ENCODE measurements around the gene LRRC4C.

Gene LRRC4C

GRCh38 chr11:40958707-40959106 lies 500.7 kb downstream of the LRRC4C start:
- Histone ChIP-seq H3K4me2 (ENCODE audit: insufficient read depth, low read length) (no peak overlapping the region), H3K4me1 (ENCODE audit: insufficient read depth, low read length) (no peaks in the 10 kb centered on the region), H3K4me3 (ENCODE audit: low read depth in 1 of 2, low read length in 2 of 2) (no peak overlapping the region), H3K36me3 (ENCODE audit: insufficient read depth, low read length) (no peaks in the 10 kb centered on the region), H3K79me2 (ENCODE audit: insufficient read depth, low read length) (no peaks in the 10 kb centered on the region), H3K9me3 (ENCODE audit: insufficient read depth, low read length, severe bottlenecking) (no peaks in the 10 kb centered on the region), H3K9ac (ENCODE audit: low read depth, low read length) (no peak overlapping the region), H4K20me1 (ENCODE audit: insufficient read depth, low read length) (no peaks in the 10 kb centered on the region), H2AFZ (ENCODE audit: low read depth, low read length) (no peak overlapping the region), H3K27me3 (ENCODE audit: insufficient read depth, low read length, poor library complexity) (no peaks in the 10 kb centered on the region), H3K27ac (ENCODE audit: low read length) (no peak overlapping the region)
- no peak for ATAC-seq (ENCODE audit: insufficient read depth, low read depth)
- DNase-seq, result no peak
- no peak for TF ChIP-seq EZH2 (IDR thresholded peaks at IDR 0.05; ENCODE audit: borderline replicate concordance, low read depth, low read length, severe bottlenecking)

- no peak overlapping the region for H3K4me3 ChIP-seq (ENCODE audit: low read depth in 1 of 2, low read length in 2 of 2)
- H3K9me3 ChIP-seq (ENCODE audit: insufficient read depth, low read length, severe bottlenecking), result no peaks in the 10 kb centered on the region
- H3K4me1 ChIP-seq (ENCODE audit: insufficient read depth, low read length), result no peaks in the 10 kb centered on the region
- no peaks in the 10 kb centered on the region for H3K79me2 ChIP-seq (ENCODE audit: insufficient read depth, low read length)
- no peak for TF ChIP-seq EZH2 (IDR thresholded peaks at IDR 0.05; ENCODE audit: borderline replicate concordance, low read depth, low read length, severe bottlenecking)
- TF ChIP-seq, protein P1, sequence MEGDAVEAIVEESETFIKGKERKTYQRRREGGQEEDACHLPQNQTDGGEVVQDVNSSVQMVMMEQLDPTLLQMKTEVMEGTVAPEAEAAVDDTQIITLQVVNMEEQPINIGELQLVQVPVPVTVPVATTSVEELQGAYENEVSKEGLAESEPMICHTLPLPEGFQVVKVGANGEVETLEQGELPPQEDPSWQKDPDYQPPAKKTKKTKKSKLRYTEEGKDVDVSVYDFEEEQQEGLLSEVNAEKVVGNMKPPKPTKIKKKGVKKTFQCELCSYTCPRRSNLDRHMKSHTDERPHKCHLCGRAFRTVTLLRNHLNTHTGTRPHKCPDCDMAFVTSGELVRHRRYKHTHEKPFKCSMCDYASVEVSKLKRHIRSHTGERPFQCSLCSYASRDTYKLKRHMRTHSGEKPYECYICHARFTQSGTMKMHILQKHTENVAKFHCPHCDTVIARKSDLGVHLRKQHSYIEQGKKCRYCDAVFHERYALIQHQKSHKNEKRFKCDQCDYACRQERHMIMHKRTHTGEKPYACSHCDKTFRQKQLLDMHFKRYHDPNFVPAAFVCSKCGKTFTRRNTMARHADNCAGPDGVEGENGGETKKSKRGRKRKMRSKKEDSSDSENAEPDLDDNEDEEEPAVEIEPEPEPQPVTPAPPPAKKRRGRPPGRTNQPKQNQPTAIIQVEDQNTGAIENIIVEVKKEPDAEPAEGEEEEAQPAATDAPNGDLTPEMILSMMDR (IDR thresholded peaks at IDR 0.05; ENCODE audit: borderline replicate concordance, extremely low read depth, low read length, poor library complexity, severe bottlenecking), result no peak
- no peaks in the 10 kb centered on the region for H3K36me3 ChIP-seq (ENCODE audit: insufficient read depth, low read length)
- H4K20me1 ChIP-seq (ENCODE audit: insufficient read depth, low read length), result no peaks in the 10 kb centered on the region
- no peak for DNase-seq
- no peak overlapping the region for H2AFZ ChIP-seq (ENCODE audit: low read depth, low read length)
- no peak overlapping the region for H3K9ac ChIP-seq (ENCODE audit: low read depth, low read length)
- H3K4me2 ChIP-seq (ENCODE audit: insufficient read depth, low read length), result no peak overlapping the region
- no peaks in the 10 kb centered on the region for H3K27me3 ChIP-seq (ENCODE audit: insufficient read depth, low read length, poor library complexity)
- H3K27ac ChIP-seq (ENCODE audit: low read length), result no peak overlapping the region
- no peak for ATAC-seq (ENCODE audit: insufficient read depth, low read depth)
Observed at GRCh38 chr11:40952479-40952878, 507.0 kb downstream of the LRRC4C start.

DNA sequence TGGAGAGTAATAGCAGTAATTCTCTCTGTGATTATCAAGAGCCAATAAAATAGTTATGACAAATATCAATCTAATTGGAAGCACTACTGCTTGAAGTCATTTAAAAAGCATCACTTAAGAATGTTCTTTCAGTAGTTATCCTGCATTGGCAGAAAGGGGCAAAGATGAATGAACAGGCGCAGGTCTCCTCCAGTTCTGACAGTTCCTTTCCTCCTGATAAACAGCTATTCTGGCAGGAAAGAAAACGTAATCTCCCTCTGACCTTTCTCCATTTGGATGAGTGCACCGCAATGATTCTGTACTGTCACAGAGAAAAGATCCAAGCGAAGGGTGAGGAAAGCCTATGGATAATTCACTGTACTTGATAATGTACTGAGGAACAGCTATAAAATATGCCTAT lies 521.5 kb downstream of the LRRC4C start:
- no peak for DNase-seq
- Histone ChIP-seq H3K4me2 (ENCODE audit: insufficient read depth, low read length) (no peak overlapping the region), H3K79me2 (ENCODE audit: insufficient read depth, low read length) (no peaks in the 10 kb centered on the region), H3K27ac (ENCODE audit: low read length) (no peak overlapping the region), H3K9me3 (ENCODE audit: insufficient read depth, low read length, severe bottlenecking) (no peaks in the 10 kb centered on the region), H3K9ac (ENCODE audit: low read depth, low read length) (no peak overlapping the region), H3K36me3 (ENCODE audit: insufficient read depth, low read length) (no peaks in the 10 kb centered on the region), H3K27me3 (ENCODE audit: insufficient read depth, low read length, poor library complexity) (no peaks in the 10 kb centered on the region), H2AFZ (ENCODE audit: low read depth, low read length) (no peak overlapping the region), H3K4me3 (ENCODE audit: low read depth in 1 of 2, low read length in 2 of 2) (no peak overlapping the region), H4K20me1 (ENCODE audit: insufficient read depth, low read length) (no peaks in the 10 kb centered on the region), H3K4me1 (ENCODE audit: insufficient read depth, low read length) (no peaks in the 10 kb centered on the region)
- ATAC-seq (ENCODE audit: insufficient read depth, low read depth), result no peak
- TF ChIP-seq, protein P1 (IDR thresholded peaks at IDR 0.05; ENCODE audit: borderline replicate concordance, extremely low read depth, low read length, poor library complexity, severe bottlenecking), result no peak
- no peak for TF ChIP-seq EZH2 (IDR thresholded peaks at IDR 0.05; ENCODE audit: borderline replicate concordance, low read depth, low read length, severe bottlenecking)

GRCh38 chr11:40924915-40925314 lies 534.5 kb downstream of the LRRC4C start:
- no peak overlapping the region for H3K4me2 ChIP-seq (ENCODE audit: insufficient read depth, low read length)
- no peaks in the 10 kb centered on the region for H3K9me3 ChIP-seq (ENCODE audit: insufficient read depth, low read length, severe bottlenecking)
- no peak for DNase-seq
- no peaks in the 10 kb centered on the region for H3K27me3 ChIP-seq (ENCODE audit: insufficient read depth, low read length, poor library complexity)
- no peak for ATAC-seq (ENCODE audit: insufficient read depth, low read depth)
- no peaks in the 10 kb centered on the region for H3K79me2 ChIP-seq (ENCODE audit: insufficient read depth, low read length)
- H3K4me3 ChIP-seq (ENCODE audit: low read depth in 1 of 2, low read length in 2 of 2), result no peak overlapping the region
- H3K27ac ChIP-seq (ENCODE audit: low read length), result no peak overlapping the region
- no peaks in the 10 kb centered on the region for H4K20me1 ChIP-seq (ENCODE audit: insufficient read depth, low read length)
- no peaks in the 10 kb centered on the region for H3K36me3 ChIP-seq (ENCODE audit: insufficient read depth, low read length)
- TF ChIP-seq, protein P1 (IDR thresholded peaks at IDR 0.05; ENCODE audit: borderline replicate concordance, extremely low read depth, low read length, poor library complexity, severe bottlenecking), result no peak
- TF ChIP-seq EZH2 (IDR thresholded peaks at IDR 0.05; ENCODE audit: borderline replicate concordance, low read depth, low read length, severe bottlenecking), result no peak
- no peak overlapping the region for H3K9ac ChIP-seq (ENCODE audit: low read depth, low read length)
- H2AFZ ChIP-seq (ENCODE audit: low read depth, low read length), result no peak overlapping the region
- H3K4me1 ChIP-seq (ENCODE audit: insufficient read depth, low read length), result no peaks in the 10 kb centered on the region
